GM21381 (cell line): Measurements from ENCODE around the gene ZNF324B.
"Not testable (repeated sequence)": the region's sequence is repeated elsewhere in the genome, so short reads cannot be mapped to it uniquely, and the experiment has no call there.

Source experiments
- ATAC-seq: cut with Tn5 transposase; IDR thresholded peaks from one replicate; pipeline ENCODE4 v1.9.1; 2021; ENCODE audit warnings: mild to moderate bottlenecking, moderate library complexity; ENCODE audit not compliant: unreplicated experiment

Gene ZNF324B

DNA sequence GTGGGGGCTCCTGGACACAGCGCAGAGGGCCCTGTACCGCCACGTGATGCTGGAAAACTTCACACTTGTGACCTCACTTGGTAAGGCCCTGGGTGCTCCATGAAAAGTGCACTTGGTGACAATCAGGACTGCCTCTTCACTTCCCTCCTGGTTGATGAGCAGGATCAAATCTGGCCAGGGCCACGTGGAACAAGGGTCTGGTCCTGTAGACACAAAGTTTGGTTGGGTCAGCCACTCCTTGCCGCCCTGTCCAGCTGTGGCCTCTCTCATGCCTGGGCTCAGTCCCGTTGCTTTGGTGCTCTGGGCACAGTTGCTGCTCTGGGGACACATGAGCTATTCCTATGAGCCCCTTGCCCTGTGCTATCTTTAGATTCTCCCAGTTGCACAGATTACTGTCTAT is 2.3 kb downstream of the ZNF324B start:
- ATAC-seq: no peak

- no peak for ATAC-seq
Measured at GRCh38 chr19:58455306-58455705, 3.9 kb downstream of the ZNF324B start.

DNA sequence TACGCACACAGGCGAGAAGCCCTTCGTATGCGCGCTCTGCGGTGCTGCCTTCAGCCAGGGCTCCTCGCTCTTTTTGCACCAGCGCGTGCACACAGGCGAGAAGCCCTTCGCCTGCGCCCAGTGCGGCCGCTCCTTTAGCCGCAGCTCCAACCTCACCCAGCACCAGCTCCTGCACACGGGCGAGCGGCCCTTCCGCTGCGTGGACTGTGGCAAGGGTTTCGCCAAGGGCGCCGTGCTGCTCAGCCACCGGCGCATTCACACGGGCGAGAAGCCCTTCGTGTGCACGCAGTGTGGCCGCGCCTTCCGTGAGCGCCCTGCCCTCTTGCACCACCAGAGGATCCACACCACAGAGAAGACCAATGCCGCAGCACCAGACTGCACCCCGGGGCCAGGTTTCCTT is 4.7 kb downstream of the ZNF324B start:
- ATAC-seq: no peak

DNA sequence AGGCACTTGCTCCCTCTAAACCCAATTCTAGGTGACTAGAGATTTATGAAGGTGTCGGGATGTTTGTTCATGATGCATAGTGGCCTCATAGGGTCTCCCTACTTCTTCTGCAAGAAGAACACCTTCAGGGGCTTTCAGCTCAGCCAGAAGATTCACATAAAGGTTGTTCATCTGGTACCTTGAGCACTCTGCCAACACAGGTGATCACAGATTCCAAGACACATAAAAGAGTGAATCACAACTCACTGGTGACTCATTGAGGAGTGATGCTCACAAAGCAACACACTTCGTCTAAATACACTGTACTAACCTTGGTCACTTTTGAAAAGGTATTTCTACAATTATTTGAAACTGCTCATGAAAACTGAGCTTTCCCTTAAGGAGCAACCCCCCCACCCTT is 8.6 kb downstream of the ZNF324B start:
- no peak for ATAC-seq

- peak; percentile 22 for ATAC-seq
Measured at GRCh38 chr19:58466089-58466759, 14.8 kb downstream of the ZNF324B start.

DNA sequence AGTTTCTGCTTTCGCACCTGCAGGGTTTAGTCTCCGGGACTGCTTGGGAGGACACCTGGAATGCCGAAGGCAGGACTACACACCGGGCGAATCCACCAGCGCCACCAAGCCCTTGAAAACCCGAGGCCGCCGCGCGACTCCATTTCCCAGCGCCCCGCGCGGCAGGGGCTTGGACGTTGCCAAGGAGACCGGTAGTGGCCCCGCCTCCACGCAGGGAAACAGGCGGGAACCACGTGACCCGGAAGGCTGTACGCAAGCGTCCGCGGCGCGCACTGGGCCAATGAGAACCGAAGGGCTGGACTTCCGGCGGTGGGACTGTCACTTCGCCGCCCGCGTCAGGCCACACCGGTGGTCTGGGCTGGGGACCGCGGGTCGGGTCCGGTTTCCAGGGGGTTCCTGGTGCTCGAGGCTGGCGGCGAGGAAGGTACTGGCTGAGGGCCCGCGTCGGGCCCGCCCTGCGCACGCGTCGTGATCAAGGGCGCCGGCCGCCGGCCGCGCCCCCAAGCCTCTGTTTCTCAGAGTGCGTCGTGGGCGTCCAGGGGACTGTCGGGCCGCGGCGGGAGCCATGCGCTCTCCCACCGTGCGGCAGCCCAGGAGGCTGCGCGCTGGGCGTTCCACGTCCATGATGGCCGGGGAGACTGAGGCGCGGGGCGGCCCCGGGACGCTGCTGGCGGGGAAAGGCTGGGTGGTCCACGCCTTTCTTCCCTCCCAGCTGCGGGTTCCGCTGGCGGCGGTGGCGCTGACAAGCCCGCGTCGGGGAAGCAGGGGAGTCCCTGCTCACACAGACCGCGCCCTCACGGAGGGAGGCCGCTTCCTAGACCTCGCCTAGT is 15.6 kb downstream of the ZNF324B start, which contains the start of gene ZNF324:
TSS of gene ZNF324 (plus strand) at position 321 of the 830 bp plus-strand sequence. CDS start 2,106 bp downstream, outside the sequence.
- peak; percentile 83 for ATAC-seq

GRCh38 chr19:58468216-58468839 is 16.9 kb downstream of the ZNF324B start:
- ATAC-seq: no peak

- ATAC-seq: no peak
Measured at GRCh38 chr19:58469241-58470013, 18.0 kb downstream of the ZNF324B start.

GRCh38 chr19:58470837-58471543 is 19.6 kb downstream of the ZNF324B start:
- ATAC-seq: not testable (repeated sequence)

- ATAC-seq: no peak
Measured at GRCh38 chr19:58471736-58472135, 20.3 kb downstream of the ZNF324B start.

DNA sequence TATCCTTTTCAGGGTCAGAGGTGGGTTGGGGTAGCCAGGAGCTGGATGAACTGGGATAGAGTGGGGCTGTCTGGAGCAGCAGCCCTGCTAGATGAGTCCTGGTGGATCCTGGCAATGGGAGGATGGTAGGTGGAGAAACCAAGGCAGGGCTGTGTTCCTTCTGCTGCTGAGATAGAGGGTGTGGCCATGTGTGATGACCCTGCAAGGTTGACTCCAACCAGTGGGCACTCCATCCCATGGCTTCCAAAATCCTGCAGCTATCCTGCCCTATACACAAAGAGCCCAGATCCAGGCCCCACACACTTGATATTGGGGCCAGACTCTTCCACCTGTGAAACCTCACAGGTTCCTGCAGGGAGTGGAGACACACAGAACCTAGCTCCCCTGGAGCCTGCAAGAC is 22.4 kb downstream of the ZNF324B start:
- no peak for ATAC-seq

- no peak for ATAC-seq
Measured at GRCh38 chr19:58474291-58474996, 23.0 kb downstream of the ZNF324B start.

- ATAC-seq: peak; percentile 2
Measured at GRCh38 chr19:58474997-58475713, 23.7 kb downstream of the ZNF324B start.

GRCh38 chr19:58475714-58476497 is 24.5 kb downstream of the ZNF324B start, which contains the start of gene ZNF446:
TSS of gene ZNF446 (plus strand) at chr19:58476352. CDS start at chr19:58477219, 867 bp downstream.
- peak; percentile 78 for ATAC-seq

- ATAC-seq: no peak
Measured at GRCh38 chr19:58476498-58477015, 25.1 kb downstream of the ZNF324B start.

GRCh38 chr19:58477130-58477529 is 25.7 kb downstream of the ZNF324B start:
- no peak for ATAC-seq

DNA sequence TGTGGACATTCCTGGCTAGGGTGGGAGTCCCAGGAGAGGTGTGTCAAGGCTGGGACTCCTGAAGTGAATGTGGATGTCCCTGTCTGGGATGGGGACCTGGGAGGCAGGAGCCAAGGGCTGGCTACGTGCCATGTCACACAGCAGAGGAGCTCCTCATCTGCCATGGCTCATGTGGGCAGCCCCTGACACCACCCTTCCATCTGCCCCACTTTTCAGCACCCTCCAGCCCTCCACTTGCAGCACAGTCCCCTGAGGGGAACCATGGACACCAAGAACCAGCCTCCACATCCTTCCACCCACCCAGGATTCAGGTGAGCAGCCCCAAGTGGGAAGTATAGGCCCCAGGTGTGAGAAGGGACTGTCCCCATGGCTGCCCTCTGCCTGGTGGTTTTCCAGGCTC is 26.4 kb downstream of the ZNF324B start:
- ATAC-seq: no peak

DNA sequence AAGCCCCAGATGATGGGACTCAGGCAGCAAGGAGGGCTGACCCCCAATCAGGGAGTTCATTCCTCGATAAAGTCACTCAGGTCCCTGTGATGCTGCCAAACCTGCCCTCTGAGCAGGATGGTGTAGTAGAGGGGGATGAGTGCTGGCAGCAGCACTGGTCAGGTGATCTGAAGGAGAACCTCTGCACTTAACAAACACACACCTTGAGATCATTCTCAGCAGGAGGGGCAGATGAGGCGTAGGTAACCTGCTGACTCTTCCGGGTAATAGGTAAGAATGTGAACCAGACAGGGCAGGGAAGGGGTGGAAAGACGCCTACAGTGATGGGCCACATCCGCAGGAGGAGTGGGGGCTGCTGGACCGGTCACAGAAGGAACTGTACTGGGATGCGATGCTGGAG is 27.9 kb downstream of the ZNF324B start:
- ATAC-seq: no peak
